ENCODE results near the gene LEF1. TPM values are rescaled to one million over a fixed set of nuclear protein-coding genes. Genes with fewer than 3 reads are reported as not detected.

Gene LEF1
- total and polyA plus RNA-seq, 2 experiments from 2014 or later, result 0.50 to 0.73 TPM

- TF ChIP-seq REST (IDR thresholded peaks at IDR 0.05; ENCODE audit: unreplicated experiment), result no peak
These were observed 121.5 kb downstream of the LEF1 start (continued) for GRCh38 chr4:108047199-108047598.

- no peaks in the 10 kb centered on the region for H3K27me3 ChIP-seq (ENCODE audit: insufficient read depth)
- H3K4me1 Mint-ChIP-seq, result peaks cover 13% of the 10 kb centered on the region
- ATAC-seq (no peak), DNase-seq (ENCODE audit: low spot score) (no peak)
- H3K79me2 ChIP-seq (replicated peaks; ENCODE audit: insufficient read depth), result no peaks in the 10 kb centered on the region
- no peaks in the 10 kb centered on the region for H3K36me3 ChIP-seq (ENCODE audit: insufficient read depth)
- H3K27ac Mint-ChIP-seq, result no peak overlapping the region
- no peak for TF ChIP-seq EZH2 (IDR thresholded peaks at IDR 0.05; ENCODE audit: low read depth, unreplicated experiment)
- TF ChIP-seq NANOG (IDR thresholded peaks at IDR 0.05; ENCODE audit: borderline replicate concordance), result no peak
- no peak for TF ChIP-seq ZNF114 (CRISPR knock-in tag; IDR thresholded peaks at IDR 0.05)
- no peak for TF ChIP-seq CTCF (conservative IDR thresholded peaks at IDR 0.05; ENCODE audit: low read depth in 2 of 2)
- no peak for TF ChIP-seq JUNB (IDR thresholded peaks at IDR 0.05; ENCODE audit: unreplicated experiment)
- no peak for TF ChIP-seq ZNF462 (CRISPR knock-in tag; IDR thresholded peaks at IDR 0.05)
- no peak for TF ChIP-seq EZH2phosphoT487 (IDR thresholded peaks at IDR 0.05; ENCODE audit: unreplicated experiment)
- TF ChIP-seq STAT1 (IDR thresholded peaks at IDR 0.05; ENCODE audit: unreplicated experiment), result no peak
- TF ChIP-seq REST (IDR thresholded peaks at IDR 0.05; ENCODE audit: unreplicated experiment), result no peak
- no peak for TF ChIP-seq POLR2AphosphoS5 (IDR thresholded peaks at IDR 0.05; ENCODE audit: low read depth)
- TF ChIP-seq ZNF331 (CRISPR knock-in tag; IDR thresholded peaks at IDR 0.05; ENCODE audit: low read depth), result no peak
- H3F3A ChIP-seq (replicated peaks; ENCODE audit: low read depth), result no peaks in the 10 kb centered on the region
- H3K9me3 Mint-ChIP-seq, result no peaks in the 10 kb centered on the region
- H2AFZ ChIP-seq, result no peak overlapping the region
- no peak overlapping the region for H3K4me3 ChIP-seq
- no peak overlapping the region for H3K4me3 Mint-ChIP-seq
- H3K36me3 Mint-ChIP-seq (ENCODE audit: low read depth), result no peaks in the 10 kb centered on the region
- no peaks in the 10 kb centered on the region for H4K20me1 ChIP-seq (replicated peaks; ENCODE audit: insufficient read depth)
- H3K4me1 ChIP-seq (ENCODE audit: insufficient read depth), result peaks cover 7% of the 10 kb centered on the region; the same call in 1 of the 2 replicates
- no peak overlapping the region for H3K27ac ChIP-seq (ENCODE audit: low read depth)
- H3K4me2 ChIP-seq, result no peak overlapping the region
- H3K9me2 ChIP-seq (ENCODE audit: insufficient read depth), result no peaks in the 10 kb centered on the region
- H3K27me3 Mint-ChIP-seq (ENCODE audit: insufficient read depth, low read depth, poor library complexity), result peaks cover 3% of the 10 kb centered on the region
These were observed 123.1 kb downstream of the LEF1 start for GRCh38 chr4:108045687-108046024.

All from GM23338 (cell line).